GM23338 (cell line): ENCODE results near the gene GPR37L1. TPM values are rescaled to one million over a fixed set of nuclear protein-coding genes. Genes with fewer than 3 reads are reported as not detected.

Experiments
- ATAC-seq: fragments of 200-7000 bp; cut with Tn5 transposase; 3 replicates; pipeline ENCODE4 v1.9.1; 2020
- DNase-seq: peaks from one replicate; pipeline ENCODE4 v3.0.0-alpha.2; 2015; ENCODE audit warnings: low spot score
- H2AFZ ChIP-seq: fragments of 200-600 bp; sonication (generic); 2 replicates; pipeline ENCODE4 v1.8.0; 2016; ENCODE audit warnings: antibody characterized with exemption, mild to moderate bottlenecking, moderate library complexity
- H3F3A ChIP-seq: fragments of 200-600 bp; sonication (generic); replicated peaks from 2 replicates; pipeline ENCODE4 v1.8.0; 2017; ENCODE audit warnings: antibody characterized with exemption, mixed run types, low read depth
- H3K27ac ChIP-seq: fragments of 200-600 bp; sonication (generic); 2 replicates; pipeline ENCODE4 v1.6.1; 2016; ENCODE audit warnings: low read depth
- H3K27me3 ChIP-seq: fragments of 200-600 bp; sonication (generic); 2 replicates; pipeline ENCODE4 v1.8.0; 2016; ENCODE audit warnings: mild to moderate bottlenecking, mixed run types, moderate library complexity; ENCODE audit not compliant: insufficient read depth
- H3K36me3 ChIP-seq: fragments of 200-600 bp; sonication (generic); 2 replicates; pipeline ENCODE4 v1.8.0; 2016; ENCODE audit warnings: mild to moderate bottlenecking; ENCODE audit not compliant: insufficient read depth
- H3K4me1 ChIP-seq: fragments of 200-600 bp; sonication (generic); 2 replicates; pipeline ENCODE4 v1.8.0; 2016; ENCODE audit warnings: mild to moderate bottlenecking, moderate library complexity; ENCODE audit not compliant: insufficient read depth
- H3K4me2 ChIP-seq: fragments of 200-600 bp; sonication (generic); 2 replicates; pipeline ENCODE4 v1.7.1; 2017; ENCODE audit warnings: mixed run types
- H3K4me3 ChIP-seq: fragments of 200-600 bp; sonication (generic); 2 replicates; pipeline ENCODE4 v1.6.1; 2016; ENCODE audit warnings: mixed run types
- H3K79me2 ChIP-seq: fragments of 200-600 bp; sonication (generic); replicated peaks from 2 replicates; pipeline ENCODE4 v1.8.0; 2017; ENCODE audit warnings: mild to moderate bottlenecking; ENCODE audit not compliant: insufficient read depth
- H3K9me2 ChIP-seq: fragments of 200-600 bp; sonication (generic); 2 replicates; pipeline ENCODE4 v1.8.0; 2017; ENCODE audit not compliant: insufficient read depth
- H4K20me1 ChIP-seq: fragments of 200-600 bp; sonication (generic); replicated peaks from 2 replicates; pipeline ENCODE4 v1.8.0; 2017; ENCODE audit warnings: mild to moderate bottlenecking; ENCODE audit not compliant: insufficient read depth
- H3K27ac Mint-ChIP-seq: 2 replicates; pipeline ENCODE4 v1.8.0; 2020; ENCODE audit warnings: inconsistent platforms, mild to moderate bottlenecking, moderate library complexity, mixed read lengths
- H3K27me3 Mint-ChIP-seq: 3 replicates; pipeline ENCODE4 v1.8.0; 2022; ENCODE audit warnings: low read depth, mild to moderate bottlenecking, moderate library complexity, mixed read lengths, inconsistent platforms; ENCODE audit not compliant: insufficient read depth, poor library complexity
- H3K36me3 Mint-ChIP-seq: 3 replicates; pipeline ENCODE4 v1.8.0; 2021; ENCODE audit warnings: low read depth, mild to moderate bottlenecking, inconsistent platforms, moderate library complexity, mixed read lengths
- H3K4me1 Mint-ChIP-seq: 3 replicates; pipeline ENCODE4 v1.8.0; 2020; ENCODE audit warnings: mild to moderate bottlenecking, inconsistent platforms, mixed read lengths
- H3K4me3 Mint-ChIP-seq: 3 replicates; pipeline ENCODE4 v1.8.0; 2021; ENCODE audit warnings: moderate library complexity, mild to moderate bottlenecking, inconsistent platforms, mixed read lengths
- H3K9me3 Mint-ChIP-seq: 3 replicates; pipeline ENCODE4 v1.8.0; 2020; ENCODE audit warnings: moderate library complexity, mild to moderate bottlenecking, inconsistent platforms, mixed read lengths
- CREB1 ChIP-seq: fragments of 250-450 bp; sonication (Bioruptor Pico); IDR thresholded peaks from 2 replicates; pipeline ENCODE4 v1.5.0; 2020; ENCODE audit warnings: low read depth, mild to moderate bottlenecking, moderate library complexity
- CTCF ChIP-seq, 2 experiments: fragments of 200-600 bp in 1 of 2; sonication (generic) in 1 of 2; conservative IDR thresholded peaks; 2 replicates each; pipeline versions ENCODE4 v1.5.1 to v1.6.1; 2016 to 2017; ENCODE audit warnings: antibody characterized with exemption in 2 of 2, low read depth in 2 of 2, mild to moderate bottlenecking in 2 of 2, moderate library complexity in 1 of 2
- ETS1 ChIP-seq: IDR thresholded peaks from 2 replicates; pipeline ENCODE4 v1.6.1; 2016; ENCODE audit warnings: antibody characterized with exemption
- EZH2 ChIP-seq: fragments of 200-600 bp; sonication (generic); IDR thresholded peaks from one replicate; pipeline ENCODE4 v1.8.0; 2017; ENCODE audit warnings: antibody characterized with exemption, mild to moderate bottlenecking, low read depth; ENCODE audit not compliant: unreplicated experiment
- EZH2phosphoT487 ChIP-seq: fragments of 200-600 bp; sonication (generic); IDR thresholded peaks from one replicate; pipeline ENCODE4 v1.8.1; 2018; ENCODE audit warnings: antibody characterized with exemption; ENCODE audit not compliant: unreplicated experiment
- JUNB ChIP-seq: IDR thresholded peaks from one replicate; pipeline ENCODE4 v1.6.1; 2016; ENCODE audit warnings: antibody characterized with exemption; ENCODE audit not compliant: unreplicated experiment
- NANOG ChIP-seq: IDR thresholded peaks from 2 replicates; pipeline ENCODE4 v1.6.1; 2016; ENCODE audit warnings: antibody characterized with exemption, borderline replicate concordance
- POLR2AphosphoS5 ChIP-seq: IDR thresholded peaks from 2 replicates; pipeline ENCODE4 v1.6.1; 2016; ENCODE audit warnings: antibody characterized with exemption, low read depth
- REST ChIP-seq: IDR thresholded peaks from one replicate; pipeline ENCODE4 v1.6.1; 2018; ENCODE audit warnings: antibody characterized with exemption; ENCODE audit not compliant: unreplicated experiment
- STAT1 ChIP-seq: IDR thresholded peaks from one replicate; pipeline ENCODE4 v1.6.1; 2016; ENCODE audit warnings: antibody characterized with exemption; ENCODE audit not compliant: unreplicated experiment
- ZNF114 ChIP-seq: fragments of 250-450 bp; sonication (Bioruptor Pico); IDR thresholded peaks from 2 replicates; pipeline ENCODE4 v1.5.0; 2020; ENCODE audit warnings: mild to moderate bottlenecking, moderate library complexity
- ZNF331 ChIP-seq: fragments of 250-450 bp; sonication (Bioruptor Pico); IDR thresholded peaks from 2 replicates; pipeline ENCODE4 v1.5.0; 2020; ENCODE audit warnings: low read depth, mild to moderate bottlenecking, moderate library complexity
- ZNF462 ChIP-seq: fragments of 250-450 bp; sonication (Bioruptor Pico); IDR thresholded peaks from 2 replicates; pipeline ENCODE4 v1.5.0; 2020; ENCODE audit warnings: mild to moderate bottlenecking, moderate library complexity
- polyA plus RNA-seq: library from polyadenylated mRNA; unstranded; fragments of >200 nt; fragmentation: Nextera tagmentation; extraction: Ambion mirVana; gene quantifications from 2 replicates; pipeline ENCODE4 v1.2.1, GENCODE V29; 2016
- total RNA-seq: library from RNA; depleted of rRNA; stranded (reverse); fragments of >200 nt; shearing (Covaris generic); gene quantifications from 2 replicates; pipeline ENCODE4 v1.2.3, GENCODE V29; 2014

Gene GPR37L1
- total and polyA plus RNA-seq, 2 experiments from 2014 or later: 0.08 to 0.21 TPM

GRCh38 chr1:202163281-202164270, 40.9 kb downstream of the GPR37L1 start:
- no peak overlapping the region for H3K27ac Mint-ChIP-seq
- ATAC-seq (no peak), DNase-seq (no peak)
- peaks cover 3% of the 10 kb centered on the region; the same call in 1 of the 3 replicates for H3K9me3 Mint-ChIP-seq
- Histone ChIP-seq H3K79me2 (no peaks in the 10 kb centered on the region), H3K4me2 (no peak overlapping the region), H2AFZ (peak overlapping the region; percentile 69), H4K20me1 (no peaks in the 10 kb centered on the region), H3K4me1 (peaks cover 14% of the 10 kb centered on the region), H3K9me2 (no peaks in the 10 kb centered on the region), H3K27ac (no peak overlapping the region), H3K4me3 (no peak overlapping the region), H3F3A (0 out of 2 replicates have a peak, but pooled peaks cover 2% of the 10 kb centered on the region), H3K27me3 (no peaks in the 10 kb centered on the region), H3K36me3 (no peaks in the 10 kb centered on the region)
- peaks cover 24% of the 10 kb centered on the region for H3K27me3 Mint-ChIP-seq
- no peaks in the 10 kb centered on the region for H3K36me3 Mint-ChIP-seq
- TF ChIP-seq EZH2: no peak
- no peak for TF ChIP-seq NANOG
- TF ChIP-seq JUNB: no peak
- TF ChIP-seq ZNF331 (CRISPR knock-in tag): no peak
- TF ChIP-seq ZNF114 (CRISPR knock-in tag): no peak
- TF ChIP-seq ZNF462 (CRISPR knock-in tag): no peak
- no peak for TF ChIP-seq STAT1
- TF ChIP-seq REST: no peak
- no peak for TF ChIP-seq EZH2phosphoT487
- TF ChIP-seq CREB1 (CRISPR knock-in tag): no peak
- TF ChIP-seq POLR2AphosphoS5: no peak
- no peak for TF ChIP-seq ETS1
- no peak for TF ChIP-seq CTCF (conservative IDR thresholded peaks at IDR 0.05; ENCODE audit: low read depth in 2 of 2)
- peaks cover 66% of the 10 kb centered on the region for H3K4me1 Mint-ChIP-seq
- no peak overlapping the region for H3K4me3 Mint-ChIP-seq
